ENCODE results near the gene NFS1.

Gene NFS1

GRCh38 chr20:35638751-35639150 lies 60.4 kb downstream of the NFS1 start:
- DNase-seq (ENCODE audit: low spot score) = no peak

- no peak for DNase-seq (ENCODE audit: low spot score)
Measured at GRCh38 chr20:35637276-35637675, 61.9 kb downstream of the NFS1 start.

GRCh38 chr20:35636095-35636494 lies 63.1 kb downstream of the NFS1 start:
- DNase-seq (ENCODE audit: low spot score) = no peak

DNA sequence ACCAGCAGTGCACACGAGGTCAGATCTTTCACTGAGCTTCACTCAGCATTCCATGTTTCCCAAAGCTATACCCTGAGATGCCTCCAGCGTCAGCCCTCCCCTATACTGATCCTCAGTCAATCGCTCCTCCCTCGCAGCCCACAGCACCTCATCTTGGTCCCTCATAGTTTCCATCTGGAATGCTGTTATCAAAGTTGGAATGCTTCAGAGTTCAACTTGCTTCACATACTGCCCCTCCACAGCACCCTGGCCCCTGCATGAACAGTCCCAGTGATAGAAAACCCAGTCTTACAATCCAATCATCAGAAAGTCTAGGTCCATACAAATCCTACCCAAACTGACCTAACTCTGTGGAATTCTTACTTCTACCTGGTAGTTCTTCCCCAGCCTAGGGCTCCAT lies 63.5 kb downstream of the NFS1 start:
- DNase-seq (ENCODE audit: low spot score) = no peak

DNA sequence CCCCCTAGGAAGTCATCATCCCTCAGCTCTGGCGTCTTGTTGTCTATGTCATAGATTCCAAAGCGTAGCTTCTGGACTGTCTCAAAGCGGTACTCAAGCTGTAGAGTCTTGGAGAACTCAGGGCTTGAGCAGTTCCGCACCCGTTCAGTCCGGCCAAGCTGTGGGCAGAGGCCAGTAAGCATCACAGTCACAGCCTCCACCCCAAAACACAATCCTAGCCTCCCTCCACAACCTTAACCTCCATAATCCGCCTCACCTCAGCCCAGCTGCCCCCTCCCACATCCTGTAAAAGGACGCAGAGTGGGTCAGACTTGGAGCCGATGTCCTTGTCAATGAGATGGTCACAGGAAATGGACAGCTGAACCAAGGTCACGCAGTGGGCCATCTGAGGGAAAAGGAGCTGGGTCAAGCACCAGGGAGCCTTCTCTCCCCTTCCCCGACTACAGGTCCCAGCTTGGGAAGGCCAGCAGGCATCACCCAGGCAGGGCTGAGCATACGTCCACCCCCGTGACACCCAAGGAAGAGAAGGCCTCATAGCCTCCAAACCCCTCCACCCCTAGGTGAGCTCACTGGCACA lies 66.5 kb downstream of the NFS1 start:
- DNase-seq (ENCODE audit: low spot score) = no peak

DNA sequence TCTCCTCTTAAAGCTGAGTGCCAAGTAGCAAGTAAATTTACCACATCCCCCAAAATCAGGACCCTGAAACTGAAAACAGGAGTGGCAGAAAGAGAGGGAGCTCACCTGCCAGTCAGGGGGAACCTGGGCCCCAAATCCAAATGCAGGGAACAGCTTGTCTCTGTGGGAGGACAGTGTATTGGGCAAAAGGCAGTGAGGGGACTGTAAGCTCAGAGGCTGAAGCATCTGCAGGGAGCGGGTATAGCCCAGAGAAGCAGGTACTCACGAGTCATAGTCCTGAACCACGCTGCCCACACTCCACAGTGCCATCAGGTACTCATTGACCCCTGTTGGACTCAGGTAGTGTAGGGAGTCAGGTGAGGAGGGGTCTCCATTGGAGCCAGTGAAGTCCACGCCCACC lies 68.5 kb downstream of the NFS1 start:
- no peak for DNase-seq (ENCODE audit: low spot score)

- DNase-seq (ENCODE audit: low spot score) = no peak
Measured at GRCh38 chr20:35629427-35630145, 69.6 kb downstream of the NFS1 start.

DNA sequence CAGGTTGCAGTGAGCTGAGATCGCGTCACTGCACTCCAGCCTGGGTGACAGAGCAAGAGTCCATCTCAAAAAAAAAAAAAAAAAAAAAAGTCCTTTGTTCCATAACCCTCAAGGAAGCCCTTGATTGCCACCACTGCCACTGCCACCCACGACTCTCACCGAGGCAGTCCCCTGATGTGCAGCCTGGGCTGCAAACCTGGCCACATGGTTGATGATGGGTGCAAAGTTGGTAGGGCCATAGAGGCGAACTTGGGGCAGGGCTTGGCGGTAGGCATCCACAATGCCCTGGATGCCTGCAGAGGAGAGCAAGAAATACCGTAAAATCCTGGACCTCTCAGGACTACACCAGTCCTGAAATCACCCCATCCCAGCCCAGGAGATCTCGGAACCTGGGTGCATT lies 72.0 kb downstream of the NFS1 start:
- no peak for DNase-seq (ENCODE audit: low spot score)

GRCh38 chr20:35626386-35627001 lies 72.7 kb downstream of the NFS1 start:
- no peak for DNase-seq (ENCODE audit: low spot score)

- DNase-seq (ENCODE audit: low spot score) = no peak
Measured at GRCh38 chr20:35625584-35626385, 73.4 kb downstream of the NFS1 start.

GRCh38 chr20:35621560-35621946 lies 77.6 kb downstream of the NFS1 start:
- DNase-seq (ENCODE audit: low spot score) = no peak

DNA sequence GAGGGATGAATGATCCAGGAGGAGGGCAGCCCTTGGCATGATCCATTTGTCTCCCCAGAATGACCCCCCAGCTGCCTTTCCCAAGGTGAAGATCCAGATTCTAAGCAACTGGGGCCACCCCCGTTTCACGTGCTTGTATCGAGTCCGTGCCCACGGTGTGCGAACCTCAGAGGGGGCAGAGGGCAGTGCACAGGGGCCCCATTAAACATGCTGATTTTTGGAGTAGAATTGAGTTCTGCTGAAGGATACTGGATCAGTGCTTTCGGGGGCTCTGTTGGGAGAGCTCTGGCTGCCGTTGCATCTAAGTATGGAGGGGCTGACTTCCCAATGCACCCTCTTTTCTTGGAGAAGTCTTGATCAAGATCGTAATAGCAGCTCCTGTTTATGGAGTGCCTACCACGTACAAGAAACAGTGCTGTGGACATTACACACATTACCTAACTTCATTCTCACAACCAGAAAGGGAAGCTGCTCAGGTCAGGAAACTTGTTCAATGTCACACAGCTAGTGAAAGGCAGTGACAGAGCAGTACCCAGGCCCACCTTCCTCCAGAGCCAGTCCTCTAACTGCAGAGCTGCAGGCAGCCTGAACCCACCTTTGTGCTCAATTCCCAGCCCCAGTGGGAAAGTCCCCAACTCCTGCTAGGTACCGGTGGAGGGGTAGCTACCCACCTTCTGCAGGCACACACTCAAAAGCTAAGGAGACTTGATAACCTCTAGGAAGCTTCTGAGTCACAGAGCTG lies 78.2 kb downstream of the NFS1 start:
- DNase-seq (ENCODE audit: low spot score) = no peak

DNA sequence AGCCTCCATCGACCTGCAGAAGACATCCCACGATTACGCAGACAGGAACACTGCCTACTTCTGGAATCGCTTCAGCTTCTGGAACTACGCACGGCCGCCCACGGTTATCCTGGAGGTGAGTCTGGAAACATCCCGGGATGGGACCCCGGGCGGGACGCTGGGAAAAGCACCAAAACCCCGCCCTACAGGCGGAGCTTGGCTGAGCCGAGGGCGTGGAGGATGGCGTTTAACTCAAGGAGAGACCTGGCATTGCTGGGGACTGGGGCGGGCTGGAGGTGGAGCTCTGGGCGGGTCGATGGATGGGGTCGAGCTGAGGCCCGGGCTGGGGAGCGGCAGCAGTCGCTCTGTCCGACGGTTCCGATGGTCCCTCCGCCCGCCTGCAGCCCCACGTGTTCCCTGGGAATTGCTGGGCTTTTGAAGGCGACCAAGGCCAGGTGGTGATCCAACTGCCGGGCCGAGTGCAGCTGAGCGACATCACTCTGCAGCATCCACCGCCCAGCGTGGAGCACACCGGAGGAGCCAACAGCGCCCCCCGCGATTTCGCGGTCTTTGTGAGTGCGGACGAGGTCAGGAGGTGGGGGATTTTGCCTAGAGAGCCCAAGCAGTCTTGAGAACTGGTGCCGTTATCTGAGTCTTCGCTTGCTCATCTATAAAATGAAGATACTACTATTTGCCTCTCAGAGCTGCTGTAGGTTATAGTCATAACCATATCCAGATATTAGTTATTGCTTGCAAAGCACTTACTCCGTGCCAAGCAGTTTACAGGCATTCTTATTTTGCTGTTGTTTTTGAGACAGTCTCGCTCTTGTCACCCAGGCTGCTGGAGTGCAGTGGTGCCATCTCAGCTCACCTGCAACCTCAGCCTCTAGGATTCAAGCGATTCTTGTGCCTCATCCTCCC lies 79.7 kb downstream of the NFS1 start:
- peak; percentile 84 for DNase-seq (ENCODE audit: low spot score)

- DNase-seq (ENCODE audit: low spot score) = no peak
Measured at GRCh38 chr20:35618263-35619131, 80.7 kb downstream of the NFS1 start.
